Activated T-cell treated with anti-CD3 and anti-CD28 coated beads, Interleukin-2, amount 50 U/mL, for 72 hours (primary cell): ENCODE results near the gene TP53TG5. TPM values are rescaled to one million over a fixed set of nuclear protein-coding genes. Genes with fewer than 3 reads are reported as not detected.

ENCODE experiments used
- ATAC-seq, 2 donors: fragments of 150-1000 bp; cut with Tn5 transposase; replicated peaks in 1 of 2; 2 replicates each; pipeline ENCODE4 v1.10.0; 2021; ENCODE audit warnings: moderate library complexity in 2 of 2, mild to moderate bottlenecking in 1 of 2
- DNase-seq, 2 donors: peaks; one replicate each; pipeline ENCODE4 v3.0.0; 2021 to 2022; ENCODE audit warnings: mixed read lengths in 1 of 2
- H3K27ac Mint-ChIP-seq: one replicate; pipeline ENCODE4 v1.8.0; 2022; ENCODE audit warnings: mild to moderate bottlenecking, moderate library complexity, mixed read lengths
- H3K27me3 Mint-ChIP-seq: one replicate; pipeline ENCODE4 v1.8.0; 2022; ENCODE audit warnings: low read depth, mixed read lengths
- H3K36me3 Mint-ChIP-seq, 2 donors: one replicate each; pipeline ENCODE4 v1.8.0; 2022; ENCODE audit warnings: mixed read lengths in 2 of 2, mild to moderate bottlenecking in 1 of 2; ENCODE audit not compliant: insufficient read depth in 2 of 2
- H3K4me1 Mint-ChIP-seq: one replicate; pipeline ENCODE4 v1.8.0; 2022; ENCODE audit warnings: low read depth, mixed read lengths
- H3K4me3 Mint-ChIP-seq, 2 donors: one replicate each; pipeline ENCODE4 v1.8.0; 2022; ENCODE audit warnings: mild to moderate bottlenecking in 2 of 2, mixed read lengths in 2 of 2, moderate library complexity in 2 of 2
- H3K9me3 Mint-ChIP-seq, 2 donors: one replicate each; pipeline ENCODE4 v1.8.0; 2022; ENCODE audit warnings: mixed read lengths in 2 of 2
- total RNA-seq, 2 donors: library from RNA; stranded (reverse); gene quantifications; one replicate each; pipeline ENCODE4 v1.2.3, GENCODE V29; 2022

The TP53TG5 gene
- total RNA-seq, 2 donors from 2014 or later: 0.67 to 0.83 TPM

DNA sequence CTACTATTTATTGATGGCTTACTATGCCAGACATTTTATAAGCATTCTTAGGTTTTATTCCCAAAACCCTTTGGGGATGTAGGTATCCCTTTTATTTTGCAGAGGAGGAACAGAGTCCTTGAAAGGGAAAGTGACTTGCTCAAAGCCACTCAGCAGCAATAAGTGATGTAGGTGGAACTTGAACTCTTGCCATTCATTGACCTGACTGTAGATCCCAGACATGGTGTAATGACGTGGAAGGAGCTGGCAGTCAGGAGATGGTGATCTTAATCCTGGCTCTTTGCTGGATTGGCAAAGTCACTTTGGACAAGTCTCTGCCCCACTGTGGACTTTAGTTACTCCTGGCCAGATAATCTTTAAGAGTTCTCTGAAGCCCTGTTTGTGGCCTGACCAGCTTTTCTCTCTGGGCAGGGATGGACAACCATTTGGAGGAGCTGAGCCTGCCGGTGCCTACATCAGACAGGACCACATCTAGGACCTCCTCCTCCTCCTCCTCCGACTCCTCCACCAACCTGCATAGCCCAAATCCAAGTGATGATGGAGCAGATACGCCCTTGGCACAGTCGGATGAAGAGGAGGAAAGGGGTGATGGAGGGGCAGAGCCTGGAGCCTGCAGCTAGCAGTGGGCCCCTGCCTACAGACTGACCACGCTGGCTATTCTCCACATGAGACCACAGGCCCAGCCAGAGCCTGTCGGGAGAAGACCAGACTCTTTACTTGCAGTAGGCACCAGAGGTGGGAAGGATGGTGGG is 31.6 kb upstream of the TP53TG5 start:
- Mint-ChIP-seq H3K4me3 (no peak overlapping the region), H3K36me3 (peaks cover 0 to 4% of the 10 kb centered on the region in 2 donors), H3K27me3 (no peaks in the 10 kb centered on the region), H3K4me1 (peaks cover 34% of the 10 kb centered on the region), H3K9me3 (no peaks in the 10 kb centered on the region), H3K27ac (no peak overlapping the region)
- no peak for DNase-seq
- no peak for ATAC-seq

DNA sequence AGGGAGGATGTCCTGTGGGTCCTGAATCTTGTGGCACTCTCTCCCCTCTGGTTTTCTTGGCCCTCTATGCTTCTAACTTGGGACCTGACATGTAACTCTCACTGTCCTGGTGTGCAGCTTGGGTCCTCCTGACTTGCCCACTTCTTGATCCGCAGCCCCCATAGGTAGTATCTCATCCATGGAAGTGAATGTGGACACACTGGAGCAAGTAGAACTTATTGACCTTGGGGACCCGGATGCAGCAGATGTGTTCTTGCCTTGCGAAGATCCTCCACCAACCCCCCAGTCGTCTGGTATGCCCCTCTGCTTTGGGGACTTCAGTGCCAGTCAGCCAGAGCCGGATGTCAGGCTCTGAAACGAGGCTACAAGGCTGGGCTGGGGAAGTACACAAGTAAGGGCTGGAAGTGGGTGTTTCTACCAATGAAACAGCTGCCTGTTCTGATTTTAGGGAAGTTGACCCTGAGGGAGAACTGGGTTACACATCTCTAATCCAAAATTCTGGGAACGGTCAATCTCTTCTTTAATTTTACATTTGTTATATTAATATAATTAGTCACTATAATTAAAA is 30.6 kb upstream of the TP53TG5 start:
- no peak for DNase-seq
- Mint-ChIP-seq H3K27me3 (no peaks in the 10 kb centered on the region), H3K36me3 (peaks cover 0 to 4% of the 10 kb centered on the region in 2 donors), H3K4me1 (peaks cover 29% of the 10 kb centered on the region), H3K9me3 (no peaks in the 10 kb centered on the region), H3K4me3 (peak overlapping the region in 1 of 2 donors; percentile 47), H3K27ac (no peak overlapping the region)
- no peak for ATAC-seq

DNA sequence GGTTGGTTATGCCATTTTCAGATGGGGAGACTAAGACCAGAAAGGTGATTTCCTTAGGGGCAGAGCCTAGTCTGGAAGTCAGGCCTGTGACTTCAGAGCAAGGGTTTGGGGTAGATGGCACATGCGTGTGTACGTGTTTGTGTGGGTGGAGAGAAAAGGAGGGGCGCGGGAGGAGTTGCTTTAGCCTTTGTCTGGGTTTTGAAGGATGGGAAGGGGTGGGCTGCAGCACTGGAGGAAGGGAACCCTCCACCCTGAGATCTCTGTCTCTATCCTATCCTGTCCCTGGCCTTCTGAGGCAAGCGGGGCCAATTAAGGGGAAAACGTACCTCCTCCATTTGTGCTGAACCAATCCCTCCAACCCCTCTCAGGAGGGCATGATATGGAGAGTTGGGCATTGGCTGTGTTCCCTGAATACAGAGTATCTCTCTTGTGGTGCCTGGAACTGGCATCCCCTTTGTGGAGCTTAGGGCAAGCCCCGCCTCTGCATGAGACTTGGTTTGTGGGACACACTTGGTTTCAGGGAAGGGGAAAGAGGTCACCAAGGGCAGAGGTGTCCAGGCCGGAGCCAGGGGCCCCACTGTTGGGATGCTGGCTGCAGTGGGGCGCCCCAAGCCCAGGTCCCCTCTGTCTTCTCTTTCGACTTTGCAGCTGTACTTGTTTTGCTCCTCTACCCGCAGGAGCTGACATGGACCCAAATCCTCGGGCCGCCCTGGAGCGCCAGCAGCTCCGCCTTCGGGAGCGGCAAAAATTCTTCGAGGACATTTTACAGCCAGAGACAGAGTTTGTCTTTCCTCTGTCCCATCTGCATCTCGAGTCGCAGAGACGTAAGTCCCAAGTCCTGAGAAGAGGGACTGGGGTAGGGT is 29.9 kb upstream of the TP53TG5 start, which contains the start of gene DBNDD2:
Gene DBNDD2 (plus strand): TSS at position 507 of the 863 bp plus-strand sequence. CDS start 179 bp downstream, at position 686.
- Mint-ChIP-seq H3K27ac (no peak within 1 kb of the TSS), H3K4me3 (peak within 1 kb of the TSS; percentile 71 to 88), H3K27me3 (no peaks in the 10 kb centered on the region), H3K9me3 (no peaks in the 10 kb centered on the region), H3K36me3 (peaks cover 2 to 4% of the 10 kb centered on the region in 2 donors), H3K4me1 (peaks cover 29% of the 10 kb centered on the region)
- no peak for DNase-seq
- ATAC-seq: peak; percentile 29 to 30

DNA sequence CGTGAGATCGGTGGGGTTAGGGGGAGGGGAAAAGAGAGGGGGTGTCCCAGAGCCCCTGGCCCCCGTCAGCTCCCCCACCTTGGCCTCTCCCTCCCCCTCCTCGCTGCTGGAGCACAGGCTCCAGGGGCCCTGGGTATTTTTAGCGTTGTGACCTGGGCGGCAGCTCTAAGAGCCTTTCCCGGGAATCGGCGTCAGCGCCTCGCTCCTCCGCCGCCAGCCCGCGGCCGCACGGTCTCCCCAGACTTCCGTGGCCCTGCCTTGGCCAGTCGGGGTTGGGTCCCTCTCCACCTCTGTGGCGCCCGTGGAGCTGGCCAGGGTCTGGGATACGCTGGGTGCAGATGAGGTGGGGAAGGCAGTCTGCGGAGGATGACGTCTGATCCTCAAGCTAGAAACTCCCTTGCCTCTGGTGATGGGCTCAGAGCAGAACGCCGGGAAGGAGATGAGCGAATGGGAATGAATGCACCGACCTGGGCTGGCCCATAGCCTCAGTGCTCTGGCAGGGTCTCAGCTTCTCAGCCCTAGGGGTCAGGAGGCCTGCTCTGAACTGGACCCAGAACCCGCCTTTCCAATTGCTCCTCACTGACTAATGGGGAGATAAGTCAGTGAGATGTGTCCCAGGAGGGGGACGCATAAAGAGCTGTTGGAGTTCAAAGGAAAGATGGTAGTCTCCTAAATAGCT is 29.1 kb upstream of the TP53TG5 start:
- no peak overlapping the region for H3K27ac Mint-ChIP-seq

DNA sequence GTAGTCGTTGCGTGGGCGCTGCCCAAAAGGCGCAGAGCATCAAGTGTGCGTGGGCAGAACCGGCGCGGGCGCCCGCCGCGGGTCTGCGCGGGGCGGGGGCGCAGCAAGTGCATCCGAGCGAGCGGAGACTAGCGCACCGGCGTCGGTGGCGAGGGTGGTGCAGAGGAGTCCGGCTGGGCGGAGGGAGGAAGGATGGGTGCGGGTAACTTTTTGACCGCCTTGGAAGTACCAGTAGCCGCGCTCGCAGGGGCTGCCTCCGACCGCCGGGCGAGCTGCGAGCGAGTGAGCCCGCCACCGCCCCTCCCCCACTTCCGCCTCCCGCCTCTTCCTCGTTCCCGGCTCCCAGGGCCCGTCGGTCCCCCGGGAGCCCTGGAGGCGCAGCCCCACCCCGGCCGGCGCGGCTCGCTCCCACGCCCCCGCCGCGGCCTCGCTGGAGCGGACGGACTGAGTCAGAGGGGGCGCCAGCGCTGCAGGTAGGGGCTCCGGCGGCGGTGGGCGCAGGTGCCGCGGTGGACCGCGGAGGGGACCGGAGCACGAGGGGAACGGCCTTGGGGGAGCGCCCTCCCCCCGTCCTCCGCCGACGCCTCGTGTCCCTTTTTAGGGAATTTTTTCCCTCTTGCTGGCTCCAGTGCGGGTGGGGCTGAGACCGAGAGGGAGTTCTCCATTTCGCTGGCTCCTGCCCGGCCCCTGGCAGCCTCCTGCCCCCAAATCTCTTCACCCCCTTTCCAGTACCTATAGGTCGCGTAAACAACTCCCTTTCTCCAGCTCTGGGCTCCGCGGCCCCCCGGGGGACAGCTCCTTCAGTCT is 28.3 kb upstream of the TP53TG5 start:
- Mint-ChIP-seq H3K9me3 (peaks cover 5 to 8% of the 10 kb centered on the region in 2 donors), H3K36me3 (peaks cover 12 to 13% of the 10 kb centered on the region in 2 donors), H3K27me3 (no peaks in the 10 kb centered on the region), H3K4me3 (peak overlapping the region; percentile 71 to 88), H3K27ac (no peak overlapping the region), H3K4me1 (peaks cover 38% of the 10 kb centered on the region)
- DNase-seq (peak; percentile 57 to 67), ATAC-seq (peak; percentile 72)

More for the DNA sequence above, 29.1 kb upstream of the TP53TG5 start:
- H3K36me3 Mint-ChIP-seq: peaks cover 6% of the 10 kb centered on the region in 2 donors
- H3K4me1 Mint-ChIP-seq: peaks cover 35% of the 10 kb centered on the region
- DNase-seq (peak; percentile 10 to 21), ATAC-seq (peak; percentile 11 to 36)
- H3K9me3 Mint-ChIP-seq: peaks cover 1 to 2% of the 10 kb centered on the region in 2 donors
- H3K4me3 Mint-ChIP-seq: peak overlapping the region; percentile 71 to 88
- no peaks in the 10 kb centered on the region for H3K27me3 Mint-ChIP-seq

DNA sequence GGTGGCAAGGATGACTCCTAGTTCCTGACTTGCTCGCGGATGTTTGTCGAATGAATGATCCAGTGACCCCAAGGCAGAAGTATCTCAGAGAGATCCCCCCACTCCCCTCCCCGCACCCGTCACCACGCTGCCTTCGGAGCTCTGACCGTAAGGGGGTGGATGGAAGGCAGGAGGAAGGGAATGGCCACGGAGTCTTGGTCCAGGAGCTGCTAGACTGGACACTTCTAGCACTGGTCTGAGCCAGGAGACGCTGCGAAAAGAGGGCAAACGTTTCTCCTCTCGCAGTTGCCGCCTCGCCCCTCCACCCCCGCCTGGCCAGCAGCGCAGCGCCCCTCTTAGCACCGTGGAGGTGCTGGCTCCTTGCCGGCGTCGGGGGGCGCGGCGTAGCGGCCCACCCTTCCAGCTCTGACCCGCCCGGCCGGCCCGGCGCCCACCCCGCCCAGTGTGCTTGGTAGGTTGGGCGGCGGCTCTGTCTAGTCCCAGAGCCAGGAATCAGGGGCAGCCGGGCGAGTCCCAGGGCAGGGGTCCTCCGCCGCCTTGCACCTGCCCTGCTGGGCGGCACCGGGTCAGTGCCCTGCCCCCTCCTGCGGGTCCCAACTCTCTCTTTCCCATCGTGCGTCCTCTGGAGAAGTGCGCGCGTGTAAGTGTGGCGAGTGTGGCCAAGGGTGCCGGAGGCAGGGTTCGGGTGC is 27.6 kb upstream of the TP53TG5 start:
- DNase-seq: peak in 1 of 2 donors; percentile 11
- Mint-ChIP-seq H3K4me3 (peak overlapping the region; percentile 71 to 88), H3K4me1 (peaks cover 38% of the 10 kb centered on the region), H3K9me3 (peaks cover 8% of the 10 kb centered on the region in 2 donors), H3K36me3 (peaks cover 15 to 16% of the 10 kb centered on the region in 2 donors), H3K27ac (no peak overlapping the region), H3K27me3 (no peaks in the 10 kb centered on the region)
- ATAC-seq: peak in 1 of 2 donors; percentile 47

DNA sequence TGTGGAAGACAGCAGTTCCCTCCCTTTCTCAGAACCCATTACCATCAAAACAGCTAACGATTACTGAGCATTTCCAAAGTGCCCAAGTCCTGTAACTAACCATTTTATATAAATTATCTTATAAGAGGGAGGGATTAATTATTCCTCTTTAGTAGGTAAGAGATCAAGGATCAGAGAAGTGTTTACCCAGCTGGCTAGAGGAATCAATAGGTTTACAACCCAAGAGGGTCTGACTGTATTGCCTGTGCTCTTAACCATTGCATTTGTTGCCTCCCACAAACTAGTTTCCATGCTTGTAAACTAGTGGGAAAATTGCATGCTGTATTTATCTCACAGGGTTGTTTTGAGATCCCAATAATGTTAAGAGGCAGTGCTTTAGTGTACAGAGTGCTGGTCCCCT is 26.3 kb upstream of the TP53TG5 start:
- Mint-ChIP-seq H3K36me3 (peaks cover 19 to 27% of the 10 kb centered on the region in 2 donors), H3K9me3 (peaks cover 10 to 12% of the 10 kb centered on the region in 2 donors), H3K4me3 (peak overlapping the region; percentile 65 to 88), H3K27ac (no peak overlapping the region), H3K4me1 (peaks cover 38% of the 10 kb centered on the region), H3K27me3 (no peaks in the 10 kb centered on the region)
- no peak for ATAC-seq
- no peak for DNase-seq

DNA sequence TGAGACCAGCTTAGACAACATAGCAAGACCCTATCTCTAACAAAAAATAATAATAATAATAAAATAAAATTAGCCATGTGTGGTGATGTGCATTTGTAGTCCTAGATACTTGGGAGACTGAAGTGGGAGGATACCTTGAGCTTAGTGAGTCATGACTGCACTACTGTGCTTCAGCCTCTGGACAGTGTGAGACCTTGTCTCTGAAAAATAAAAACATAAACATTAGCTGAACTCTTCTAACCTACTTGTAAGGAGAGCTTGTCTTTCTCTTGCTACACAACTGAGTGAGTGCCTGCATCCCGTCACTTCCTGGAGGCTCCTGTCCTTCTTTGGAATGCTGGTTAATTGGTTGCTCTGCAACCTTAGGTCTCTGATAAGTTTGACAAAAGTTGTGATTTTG is 24.8 kb upstream of the TP53TG5 start:
- Mint-ChIP-seq H3K9me3 (peaks cover 10 to 12% of the 10 kb centered on the region in 2 donors), H3K36me3 (peaks cover 21 to 27% of the 10 kb centered on the region in 2 donors), H3K27ac (no peak overlapping the region), H3K4me1 (peaks cover 29% of the 10 kb centered on the region), H3K4me3 (no peak overlapping the region), H3K27me3 (no peaks in the 10 kb centered on the region)
- DNase-seq (no peak), ATAC-seq (no peak)

DNA sequence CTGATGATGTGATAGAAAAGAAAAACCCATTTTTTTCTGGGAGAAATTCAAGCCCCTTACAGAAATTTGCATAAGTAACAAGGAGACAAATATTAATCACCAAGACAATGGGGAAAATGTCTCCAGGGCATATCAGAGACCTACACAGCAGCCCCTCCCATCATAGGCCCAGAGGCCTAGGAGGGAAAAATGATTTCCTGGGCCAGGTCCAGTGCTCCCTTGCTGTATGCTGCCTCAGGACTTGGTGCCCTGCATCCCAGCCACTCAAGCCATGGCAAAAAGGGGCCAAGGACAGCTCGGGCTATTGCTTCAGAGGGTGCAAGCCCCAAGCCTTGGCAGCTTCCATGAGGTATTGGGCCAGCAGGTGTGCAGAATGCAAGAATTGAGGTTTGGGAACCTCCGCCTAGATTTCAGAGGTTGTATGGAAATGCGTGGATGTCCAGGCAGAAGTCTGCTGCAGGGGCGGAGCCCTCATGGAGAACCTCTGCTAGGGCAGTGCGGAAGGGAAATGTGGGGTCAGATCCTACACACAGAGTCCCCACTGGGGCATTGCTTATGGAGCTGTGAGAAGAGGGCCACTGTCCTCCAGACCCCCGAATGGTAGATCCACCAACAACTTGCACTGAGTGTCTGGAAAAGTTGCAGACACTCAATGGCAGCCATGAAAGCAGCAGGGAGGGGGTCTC is 22.4 kb upstream of the TP53TG5 start:
- no peak for DNase-seq
- H3K27ac Mint-ChIP-seq: no peak overlapping the region
- no peak for ATAC-seq
- H3K36me3 Mint-ChIP-seq: peaks cover 21 to 27% of the 10 kb centered on the region in 2 donors
- no peaks in the 10 kb centered on the region for H3K27me3 Mint-ChIP-seq
- no peak overlapping the region for H3K4me3 Mint-ChIP-seq
- peaks cover 10 to 12% of the 10 kb centered on the region in 2 donors for H3K9me3 Mint-ChIP-seq
- H3K4me1 Mint-ChIP-seq: peaks cover 18% of the 10 kb centered on the region

DNA sequence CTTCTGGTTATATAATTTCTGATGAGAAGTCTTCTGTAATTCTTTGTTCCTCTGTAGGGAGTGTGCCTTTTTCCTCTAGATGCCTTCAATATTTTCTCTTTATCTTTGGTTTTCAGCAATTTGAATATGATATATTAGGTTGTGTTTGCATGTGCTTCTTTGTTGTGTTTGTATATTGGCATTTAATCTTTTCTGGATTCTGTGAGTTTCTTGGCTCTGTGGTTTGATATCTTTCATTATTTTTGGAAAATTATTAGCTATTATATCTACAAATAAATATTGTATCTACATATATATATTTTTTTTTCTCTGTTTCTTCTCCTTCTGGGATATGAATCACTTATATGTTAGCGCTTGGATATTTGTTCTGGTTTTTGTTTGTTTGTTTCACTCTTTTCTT is 20.9 kb upstream of the TP53TG5 start:
- DNase-seq: no peak
- peaks cover 10 to 12% of the 10 kb centered on the region in 2 donors for H3K9me3 Mint-ChIP-seq
- peaks cover 19 to 27% of the 10 kb centered on the region in 2 donors for H3K36me3 Mint-ChIP-seq
- H3K4me1 Mint-ChIP-seq: peaks cover 9% of the 10 kb centered on the region
- no peak for ATAC-seq
- H3K4me3 Mint-ChIP-seq: no peak overlapping the region
- H3K27me3 Mint-ChIP-seq: no peaks in the 10 kb centered on the region
- H3K27ac Mint-ChIP-seq: no peak overlapping the region

DNA sequence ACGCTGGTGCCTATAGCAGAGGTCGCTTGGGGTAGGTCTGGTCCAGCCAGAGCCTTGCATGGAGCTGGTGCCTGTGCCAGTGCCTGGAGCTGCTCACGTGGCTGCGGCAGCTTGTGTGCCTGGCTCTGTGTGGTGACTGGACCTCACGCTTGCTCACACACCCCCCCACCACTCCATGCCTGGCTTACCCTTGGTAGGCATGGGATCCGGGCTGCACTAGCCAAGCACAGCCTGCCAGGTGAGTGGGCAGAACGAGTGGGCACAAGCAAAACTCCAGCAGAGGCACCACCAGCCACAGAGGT is 16.9 kb upstream of the TP53TG5 start:
- H3K36me3 Mint-ChIP-seq: peaks cover 6 to 8% of the 10 kb centered on the region in 2 donors
- no peak overlapping the region for H3K27ac Mint-ChIP-seq
- no peaks in the 10 kb centered on the region for H3K27me3 Mint-ChIP-seq
- ATAC-seq: no peak
- H3K9me3 Mint-ChIP-seq: peaks cover 1 to 2% of the 10 kb centered on the region in 2 donors
- H3K4me1 Mint-ChIP-seq: peaks cover 10% of the 10 kb centered on the region
- no peak for DNase-seq
- no peak overlapping the region for H3K4me3 Mint-ChIP-seq
